ENCODE data around the gene SHROOM3. TPM values are rescaled to one million over a fixed set of nuclear protein-coding genes. Genes with fewer than 3 reads are reported as not detected.
A peak's percentile ranks its signal among the peaks of the same experiment; 100 is the strongest.

The SHROOM3 gene
- total RNA-seq, 1 donor from 2014 or later, result 54.9 TPM

- Mint-ChIP-seq H3K27ac (no peak overlapping the region), H3K4me3 (ENCODE audit: low read depth) (no peak overlapping the region), H3K27me3 (no peaks in the 10 kb centered on the region), H3K4me1 (ENCODE audit: low read depth) (peaks cover 6% of the 10 kb centered on the region), H3K36me3 (ENCODE audit: insufficient read depth) (peaks cover 18% of the 10 kb centered on the region), H3K9me3 (ENCODE audit: low read depth) (no peaks in the 10 kb centered on the region)
- no peak for DNase-seq (ENCODE audit: low spot score, unreplicated experiment)
- TF ChIP-seq, protein P1, sequence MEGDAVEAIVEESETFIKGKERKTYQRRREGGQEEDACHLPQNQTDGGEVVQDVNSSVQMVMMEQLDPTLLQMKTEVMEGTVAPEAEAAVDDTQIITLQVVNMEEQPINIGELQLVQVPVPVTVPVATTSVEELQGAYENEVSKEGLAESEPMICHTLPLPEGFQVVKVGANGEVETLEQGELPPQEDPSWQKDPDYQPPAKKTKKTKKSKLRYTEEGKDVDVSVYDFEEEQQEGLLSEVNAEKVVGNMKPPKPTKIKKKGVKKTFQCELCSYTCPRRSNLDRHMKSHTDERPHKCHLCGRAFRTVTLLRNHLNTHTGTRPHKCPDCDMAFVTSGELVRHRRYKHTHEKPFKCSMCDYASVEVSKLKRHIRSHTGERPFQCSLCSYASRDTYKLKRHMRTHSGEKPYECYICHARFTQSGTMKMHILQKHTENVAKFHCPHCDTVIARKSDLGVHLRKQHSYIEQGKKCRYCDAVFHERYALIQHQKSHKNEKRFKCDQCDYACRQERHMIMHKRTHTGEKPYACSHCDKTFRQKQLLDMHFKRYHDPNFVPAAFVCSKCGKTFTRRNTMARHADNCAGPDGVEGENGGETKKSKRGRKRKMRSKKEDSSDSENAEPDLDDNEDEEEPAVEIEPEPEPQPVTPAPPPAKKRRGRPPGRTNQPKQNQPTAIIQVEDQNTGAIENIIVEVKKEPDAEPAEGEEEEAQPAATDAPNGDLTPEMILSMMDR (IDR thresholded peaks at IDR 0.05; ENCODE audit: unreplicated experiment), result no peak
These were observed 297.2 kb downstream of the SHROOM3 start for GRCh38 chr4:76732246-76732645.

GRCh38 chr4:76733068-76733771 lies 298.2 kb downstream of the SHROOM3 start:
- DNase-seq (ENCODE audit: low spot score, unreplicated experiment), result no peak
- TF ChIP-seq, protein P1 (IDR thresholded peaks at IDR 0.05; ENCODE audit: unreplicated experiment), result peak; percentile 35
- H3K4me1 Mint-ChIP-seq (ENCODE audit: low read depth), result peaks cover 6% of the 10 kb centered on the region
- no peak overlapping the region for H3K4me3 Mint-ChIP-seq (ENCODE audit: low read depth)
- peaks cover 18% of the 10 kb centered on the region for H3K36me3 Mint-ChIP-seq (ENCODE audit: insufficient read depth)
- no peaks in the 10 kb centered on the region for H3K27me3 Mint-ChIP-seq
- no peaks in the 10 kb centered on the region for H3K9me3 Mint-ChIP-seq (ENCODE audit: low read depth)
- H3K27ac Mint-ChIP-seq, result no peak overlapping the region

DNA sequence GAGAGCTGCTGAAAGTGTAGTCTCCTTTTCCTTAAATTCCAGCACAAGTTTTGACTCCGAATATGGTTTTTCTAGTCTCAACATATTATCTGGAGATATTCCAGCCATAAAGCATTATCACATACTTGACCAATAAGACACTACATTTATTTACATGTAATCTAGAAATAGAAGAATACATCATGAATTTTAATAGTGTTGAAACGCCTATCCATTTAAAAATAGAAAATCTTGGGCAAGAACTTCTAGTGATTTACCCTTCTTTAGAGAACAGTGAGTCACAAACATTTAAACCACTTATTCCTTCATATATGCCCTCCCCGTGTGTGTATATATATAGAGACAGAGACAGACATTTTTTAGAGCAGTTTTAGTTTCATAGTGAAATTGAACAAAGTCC lies 301.4 kb downstream of the SHROOM3 start:
- Mint-ChIP-seq H3K9me3 (ENCODE audit: low read depth) (no peaks in the 10 kb centered on the region), H3K4me3 (ENCODE audit: low read depth) (no peak overlapping the region), H3K36me3 (ENCODE audit: insufficient read depth) (peaks cover 20% of the 10 kb centered on the region), H3K27me3 (no peaks in the 10 kb centered on the region), H3K27ac (no peak overlapping the region), H3K4me1 (ENCODE audit: low read depth) (peaks cover 1% of the 10 kb centered on the region)
- DNase-seq (ENCODE audit: low spot score, unreplicated experiment), result no peak
- TF ChIP-seq, protein P1 (IDR thresholded peaks at IDR 0.05; ENCODE audit: unreplicated experiment), result no peak

GRCh38 chr4:76737180-76737579 lies 302.2 kb downstream of the SHROOM3 start:
- no peak overlapping the region for H3K4me3 Mint-ChIP-seq (ENCODE audit: low read depth)
- peaks cover 21% of the 10 kb centered on the region for H3K36me3 Mint-ChIP-seq (ENCODE audit: insufficient read depth)
- H3K27me3 Mint-ChIP-seq, result no peaks in the 10 kb centered on the region
- no peak overlapping the region for H3K27ac Mint-ChIP-seq
- H3K9me3 Mint-ChIP-seq (ENCODE audit: low read depth), result no peaks in the 10 kb centered on the region
- no peak for DNase-seq (ENCODE audit: low spot score, unreplicated experiment)
- TF ChIP-seq, protein P1 (IDR thresholded peaks at IDR 0.05; ENCODE audit: unreplicated experiment), result no peak
- H3K4me1 Mint-ChIP-seq (ENCODE audit: low read depth), result no peaks in the 10 kb centered on the region

- Mint-ChIP-seq H3K4me3 (ENCODE audit: low read depth) (no peak overlapping the region), H3K9me3 (ENCODE audit: low read depth) (no peaks in the 10 kb centered on the region)
- TF ChIP-seq, protein P1 (IDR thresholded peaks at IDR 0.05; ENCODE audit: unreplicated experiment), result no peak
These were observed 302.7 kb downstream of the SHROOM3 start for GRCh38 chr4:76737771-76738085.

More at GRCh38 chr4:76737771-76738085, 302.7 kb downstream of the SHROOM3 start:
- no peak for DNase-seq (ENCODE audit: low spot score, unreplicated experiment)
- Mint-ChIP-seq H3K27ac (no peak overlapping the region), H3K36me3 (ENCODE audit: insufficient read depth) (peaks cover 25% of the 10 kb centered on the region), H3K4me1 (ENCODE audit: low read depth) (no peaks in the 10 kb centered on the region), H3K27me3 (no peaks in the 10 kb centered on the region)

All from progenitor cell of endocrine pancreas (in vitro differentiated cells).